GM19397 (cell line): Measurements from ENCODE around the gene PTPN7.
"Not testable (repeated sequence)": the region's sequence is repeated elsewhere in the genome, so short reads cannot be mapped to it uniquely, and the experiment has no call there.

ENCODE experiments used
- ATAC-seq: cut with Tn5 transposase; IDR thresholded peaks from one replicate; pipeline ENCODE4 v1.9.1; 2021; ENCODE audit warnings: mild to moderate bottlenecking, moderate library complexity; ENCODE audit not compliant: unreplicated experiment

Gene PTPN7

GRCh38 chr1:202160377-202160940, at the start of gene PTPN7:
Gene PTPN7 (minus strand): TSS chr1:202160602. CDS start chr1:202159402, 1,200 bp downstream.
- peak; percentile 49 for ATAC-seq

- ATAC-seq, result no peak
Measured at GRCh38 chr1:202208351-202208857, 48.0 kb upstream of the PTPN7 start.

- ATAC-seq, result no peak
Measured at GRCh38 chr1:202207292-202207691, 46.9 kb upstream of the PTPN7 start.

GRCh38 chr1:202205523-202206190, 45.3 kb upstream of the PTPN7 start:
- ATAC-seq, result no peak

- ATAC-seq, result no peak
Measured at GRCh38 chr1:202204065-202204464, 43.7 kb upstream of the PTPN7 start.

- ATAC-seq, result no peak
Measured at GRCh38 chr1:202203238-202204039, 43.0 kb upstream of the PTPN7 start.

GRCh38 chr1:202202500-202203168, 42.2 kb upstream of the PTPN7 start:
- no peak for ATAC-seq

- no peak for ATAC-seq
Measured at GRCh38 chr1:202201971-202202370, 41.6 kb upstream of the PTPN7 start.

- ATAC-seq, result no peak
Measured at GRCh38 chr1:202201266-202201665, 40.9 kb upstream of the PTPN7 start.

- no peak for ATAC-seq
Measured at GRCh38 chr1:202200669-202201068, 40.3 kb upstream of the PTPN7 start.

- no peak for ATAC-seq
Measured at GRCh38 chr1:202200112-202200548, 39.7 kb upstream of the PTPN7 start.

GRCh38 chr1:202199040-202199889, 38.9 kb upstream of the PTPN7 start:
- ATAC-seq, result no peak

- no peak for ATAC-seq
Measured at GRCh38 chr1:202198366-202198724, 37.9 kb upstream of the PTPN7 start.

- no peak for ATAC-seq
Measured at GRCh38 chr1:202197653-202198365, 37.4 kb upstream of the PTPN7 start.

- ATAC-seq, result no peak
Measured at GRCh38 chr1:202194328-202194648, 33.9 kb upstream of the PTPN7 start.

- no peak for ATAC-seq
Measured at GRCh38 chr1:202193614-202194327, 33.4 kb upstream of the PTPN7 start, which contains the start of gene LGR6. Gene LGR6 (plus strand): TSS chr1:202193799. CDS start chr1:202193990, 191 bp downstream.

- ATAC-seq, result no peak
Measured at GRCh38 chr1:202192770-202193613, 32.6 kb upstream of the PTPN7 start.

- ATAC-seq, result not testable (repeated sequence)
Measured at GRCh38 chr1:202191391-202191790, 31.0 kb upstream of the PTPN7 start.
